DND-41 (cell line): ENCODE results near the gene STARD3.

Experiments
- EZH2 ChIP-seq: IDR thresholded peaks from 3 replicates; pipeline ENCODE4 v1.6.1; 2012; ENCODE audit warnings: borderline replicate concordance, low read depth, mild to moderate bottlenecking, moderate library complexity, low read length, inconsistent platforms; ENCODE audit not compliant: severe bottlenecking
- TF ChIP-seq, protein P1 (sequence below): IDR thresholded peaks from 2 replicates; pipeline ENCODE4 v1.5.1; 2012; ENCODE audit warnings: borderline replicate concordance, low read length, moderate library complexity, mild to moderate bottlenecking; ENCODE audit not compliant: poor library complexity, severe bottlenecking; ENCODE audit errors: extremely low read depth

GRCh38 chr17:39658346-39658745 is 21.4 kb downstream of the STARD3 start:
- TF ChIP-seq, protein P1, sequence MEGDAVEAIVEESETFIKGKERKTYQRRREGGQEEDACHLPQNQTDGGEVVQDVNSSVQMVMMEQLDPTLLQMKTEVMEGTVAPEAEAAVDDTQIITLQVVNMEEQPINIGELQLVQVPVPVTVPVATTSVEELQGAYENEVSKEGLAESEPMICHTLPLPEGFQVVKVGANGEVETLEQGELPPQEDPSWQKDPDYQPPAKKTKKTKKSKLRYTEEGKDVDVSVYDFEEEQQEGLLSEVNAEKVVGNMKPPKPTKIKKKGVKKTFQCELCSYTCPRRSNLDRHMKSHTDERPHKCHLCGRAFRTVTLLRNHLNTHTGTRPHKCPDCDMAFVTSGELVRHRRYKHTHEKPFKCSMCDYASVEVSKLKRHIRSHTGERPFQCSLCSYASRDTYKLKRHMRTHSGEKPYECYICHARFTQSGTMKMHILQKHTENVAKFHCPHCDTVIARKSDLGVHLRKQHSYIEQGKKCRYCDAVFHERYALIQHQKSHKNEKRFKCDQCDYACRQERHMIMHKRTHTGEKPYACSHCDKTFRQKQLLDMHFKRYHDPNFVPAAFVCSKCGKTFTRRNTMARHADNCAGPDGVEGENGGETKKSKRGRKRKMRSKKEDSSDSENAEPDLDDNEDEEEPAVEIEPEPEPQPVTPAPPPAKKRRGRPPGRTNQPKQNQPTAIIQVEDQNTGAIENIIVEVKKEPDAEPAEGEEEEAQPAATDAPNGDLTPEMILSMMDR, result no peak
- TF ChIP-seq EZH2, result no peak
